NCI-H524 (cell line): ENCODE measurements around the gene CLIC6.
"Not testable (repeated sequence)": the region's sequence is repeated elsewhere in the genome, so short reads cannot be mapped to it uniquely, and the experiment has no call there.

ENCODE experiments used
- DNase-seq, 2 experiments: peaks; one replicate each; lab custom pipeline; 2025; lab: John Stamatoyannopoulos, UW

Gene CLIC6

GRCh38 chr21:34692458-34693020, 23.7 kb downstream of the CLIC6 start:
- no peak for DNase-seq

DNA sequence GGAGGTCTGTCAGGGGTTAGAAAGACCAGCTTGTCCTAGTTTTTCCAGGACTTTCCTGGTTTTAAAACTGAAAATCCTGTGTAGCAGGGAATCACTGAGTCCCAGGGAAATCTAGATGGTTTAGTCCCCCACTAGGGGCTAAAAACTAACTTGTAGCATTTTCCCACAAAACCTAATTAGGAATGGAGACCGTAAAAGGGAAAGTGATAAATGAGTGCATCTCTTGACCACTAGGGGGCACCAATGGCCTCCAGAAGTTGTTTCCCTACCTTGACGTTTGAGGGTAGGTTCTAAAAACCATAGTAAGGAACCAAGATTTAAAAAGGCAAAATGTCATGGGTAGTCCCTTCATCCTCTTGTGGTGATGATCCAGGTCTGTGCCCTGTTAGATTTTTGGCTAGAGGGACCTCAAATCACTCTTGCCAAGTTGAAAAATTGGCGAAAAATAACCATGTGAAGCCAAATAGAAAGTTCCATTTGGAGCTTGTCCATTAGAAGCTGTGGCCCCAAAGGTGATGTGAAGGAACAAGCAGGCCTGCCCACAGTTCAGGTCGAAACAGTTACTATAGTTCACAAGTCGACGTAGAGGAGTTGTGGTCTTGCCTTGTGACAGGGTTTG, 24.5 kb downstream of the CLIC6 start:
- DNase-seq: peak; percentile 38 to 69

DNA sequence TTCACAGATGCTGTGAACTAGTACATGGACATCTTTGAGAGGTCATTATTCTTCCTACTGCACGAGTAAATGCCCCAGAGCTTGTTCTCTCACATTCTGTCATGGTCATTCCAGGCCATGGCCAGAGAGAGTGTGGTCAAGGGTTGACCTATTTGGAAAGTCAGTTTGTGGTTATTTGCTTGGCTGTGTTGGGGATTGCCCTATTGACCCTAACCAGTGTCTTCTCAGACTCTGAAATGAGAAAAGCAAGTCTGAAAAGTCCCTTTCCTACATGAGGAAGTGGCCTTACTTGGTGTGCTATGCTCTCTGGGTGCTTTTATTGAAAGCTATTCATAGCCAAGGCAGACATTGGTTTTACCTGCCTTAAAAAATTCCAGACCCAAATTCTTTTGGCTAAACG, 26.6 kb downstream of the CLIC6 start:
- DNase-seq: no peak

- no peak for DNase-seq
Observed at GRCh38 chr21:34696121-34696520, 27.3 kb downstream of the CLIC6 start.

DNA sequence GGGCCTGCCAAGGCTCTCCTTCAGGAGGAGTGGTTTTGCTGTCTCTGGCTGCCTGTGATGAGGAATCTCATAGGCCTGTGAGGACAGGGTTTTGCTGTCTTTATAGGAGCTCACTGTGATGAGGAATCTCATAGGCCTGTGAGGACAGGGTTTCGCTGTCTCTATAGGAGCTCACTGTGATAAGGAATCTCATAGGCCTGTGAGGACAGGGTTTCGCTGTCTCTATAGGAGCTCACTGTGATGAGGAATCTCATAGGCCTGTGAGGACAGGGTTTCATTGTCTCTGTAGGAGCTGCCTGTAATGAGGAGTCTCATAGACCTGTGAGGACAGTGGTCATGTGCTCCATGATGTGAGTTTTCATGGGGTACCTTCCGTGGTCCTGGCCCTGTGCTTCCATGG, 29.0 kb downstream of the CLIC6 start:
- DNase-seq: no peak

GRCh38 chr21:34698270-34699015, 29.6 kb downstream of the CLIC6 start:
- DNase-seq: no peak

GRCh38 chr21:34700605-34701004, 31.8 kb downstream of the CLIC6 start:
- no peak for DNase-seq

GRCh38 chr21:34701726-34702125, 32.9 kb downstream of the CLIC6 start:
- no peak for DNase-seq

DNA sequence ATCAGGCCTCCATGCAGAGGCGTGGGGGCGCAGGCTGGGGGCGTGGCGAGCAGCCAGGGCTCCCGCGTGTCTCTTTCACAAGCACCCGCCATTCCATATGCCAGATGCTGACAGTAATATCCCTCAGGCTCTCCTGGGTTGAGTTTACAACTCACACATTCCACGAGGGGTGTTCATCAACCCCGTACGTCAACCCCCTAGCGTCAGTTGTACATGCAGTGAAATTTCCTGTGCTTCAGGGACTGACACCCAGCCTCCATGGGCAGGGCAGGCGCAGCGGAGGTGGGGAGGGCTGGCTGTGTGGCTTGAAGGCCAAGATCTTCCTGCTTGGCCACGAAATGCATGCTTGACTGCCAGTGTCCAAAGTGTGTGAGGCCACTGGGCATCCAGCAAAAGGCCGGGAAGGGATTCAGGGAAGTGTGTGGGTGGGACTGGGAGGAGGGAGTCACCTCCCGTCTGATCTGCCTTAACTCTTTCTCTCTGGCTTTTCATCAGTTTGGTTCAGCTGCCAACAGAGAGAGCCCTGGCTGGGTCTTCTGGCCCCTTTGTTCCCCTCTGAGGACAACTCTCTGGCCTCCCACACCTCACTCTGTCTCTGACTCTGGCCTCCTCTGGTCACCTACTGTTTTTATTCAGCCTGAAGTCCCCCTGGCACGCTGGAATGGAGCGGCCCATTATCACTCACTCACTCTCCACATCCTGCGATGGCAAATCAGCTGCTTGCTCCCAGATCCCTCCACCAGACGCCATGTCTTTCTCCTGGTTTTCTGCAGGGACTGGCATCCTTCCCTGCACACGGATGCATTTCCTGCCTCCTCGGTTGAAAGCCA, 33.8 kb downstream of the CLIC6 start:
- no peak for DNase-seq

GRCh38 chr21:34703571-34703970, 34.8 kb downstream of the CLIC6 start:
- no peak for DNase-seq

DNA sequence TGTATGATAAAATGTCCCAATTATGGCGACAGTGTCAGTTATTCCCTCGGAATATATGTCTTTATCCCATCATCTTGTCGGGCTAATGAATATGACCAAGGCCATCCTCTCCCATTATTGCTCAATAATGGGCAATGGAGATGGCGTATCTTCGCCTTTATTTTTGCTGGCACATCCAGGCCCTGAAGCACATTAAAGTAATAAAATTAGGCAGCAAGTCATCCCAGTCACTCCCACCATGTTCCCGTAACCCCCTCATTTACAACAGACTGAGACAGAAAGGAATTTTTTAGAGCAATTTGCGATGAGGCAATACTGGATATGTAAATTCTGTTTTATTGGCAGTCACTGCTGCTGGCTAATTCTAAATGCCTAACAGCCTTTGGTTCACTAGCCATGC, 35.3 kb downstream of the CLIC6 start:
- DNase-seq: no peak

DNA sequence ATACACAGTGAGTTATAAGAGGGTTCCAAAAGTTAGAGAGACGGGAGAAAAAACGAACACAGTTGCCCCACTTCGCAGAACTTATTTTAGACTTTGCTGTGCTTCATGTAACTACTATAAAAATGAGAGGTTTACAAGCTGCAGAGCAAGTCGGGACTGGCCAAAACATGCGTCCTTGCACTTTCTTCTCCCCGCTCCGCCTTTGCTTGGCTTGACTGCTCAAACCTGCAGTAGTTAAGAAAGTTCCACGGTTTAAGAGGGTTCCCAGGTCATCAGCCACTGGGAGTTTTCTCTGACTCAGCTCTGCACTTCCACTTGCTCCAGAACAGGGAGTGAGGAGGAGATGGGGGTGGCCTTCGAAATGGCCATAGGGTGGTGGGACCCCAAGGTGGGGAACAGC, 36.2 kb downstream of the CLIC6 start:
- no peak for DNase-seq

GRCh38 chr21:34706337-34706736, 37.5 kb downstream of the CLIC6 start:
- DNase-seq: no peak

DNA sequence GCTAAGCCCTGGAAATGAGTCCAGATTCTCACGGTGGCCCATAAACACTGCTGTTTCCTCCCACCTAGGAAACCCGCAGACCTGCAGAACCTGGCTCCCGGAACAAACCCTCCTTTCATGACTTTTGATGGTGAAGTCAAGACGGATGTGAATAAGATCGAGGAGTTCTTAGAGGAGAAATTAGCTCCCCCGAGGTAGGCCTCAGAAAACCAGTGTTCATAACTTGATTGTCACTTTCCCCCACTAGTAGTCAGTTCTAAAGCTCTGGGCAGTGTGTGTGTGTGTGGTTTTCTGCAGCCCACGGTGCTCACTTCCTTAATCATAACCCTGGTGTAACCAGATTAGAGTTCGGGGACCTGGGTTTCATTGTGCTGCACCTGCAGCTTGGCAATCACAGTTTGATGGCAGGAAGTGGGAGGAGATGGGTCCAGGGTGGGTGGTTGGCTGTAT, 39.1 kb downstream of the CLIC6 start:
- no peak for DNase-seq

DNA sequence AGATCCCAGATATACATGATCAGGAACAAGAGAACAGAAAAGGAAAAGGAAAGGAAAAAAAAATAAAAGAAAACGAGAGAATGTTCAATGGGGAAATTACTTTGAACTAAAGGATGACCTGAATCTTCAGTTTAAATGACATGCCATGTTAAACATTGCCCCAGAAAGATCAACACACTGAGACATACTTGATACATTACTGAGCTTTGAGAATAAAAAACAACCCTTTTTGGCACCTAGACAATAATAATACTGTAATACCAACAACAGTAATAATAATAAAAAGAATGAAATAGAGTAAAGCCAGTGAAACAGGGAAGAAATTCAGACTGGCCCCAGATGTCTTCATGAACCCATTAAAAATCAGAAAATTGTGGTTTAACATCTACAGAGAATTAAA, 44.8 kb downstream of the CLIC6 start:
- DNase-seq: no peak

GRCh38 chr21:34715518-34715917, 46.7 kb downstream of the CLIC6 start:
- DNase-seq: peak; percentile 22 to 69

- DNase-seq: no peak
Observed at GRCh38 chr21:34715985-34716596, 47.3 kb downstream of the CLIC6 start.

- not testable (repeated sequence) for DNase-seq
Observed at GRCh38 chr21:34718529-34718928, 49.7 kb downstream of the CLIC6 start.

DNA sequence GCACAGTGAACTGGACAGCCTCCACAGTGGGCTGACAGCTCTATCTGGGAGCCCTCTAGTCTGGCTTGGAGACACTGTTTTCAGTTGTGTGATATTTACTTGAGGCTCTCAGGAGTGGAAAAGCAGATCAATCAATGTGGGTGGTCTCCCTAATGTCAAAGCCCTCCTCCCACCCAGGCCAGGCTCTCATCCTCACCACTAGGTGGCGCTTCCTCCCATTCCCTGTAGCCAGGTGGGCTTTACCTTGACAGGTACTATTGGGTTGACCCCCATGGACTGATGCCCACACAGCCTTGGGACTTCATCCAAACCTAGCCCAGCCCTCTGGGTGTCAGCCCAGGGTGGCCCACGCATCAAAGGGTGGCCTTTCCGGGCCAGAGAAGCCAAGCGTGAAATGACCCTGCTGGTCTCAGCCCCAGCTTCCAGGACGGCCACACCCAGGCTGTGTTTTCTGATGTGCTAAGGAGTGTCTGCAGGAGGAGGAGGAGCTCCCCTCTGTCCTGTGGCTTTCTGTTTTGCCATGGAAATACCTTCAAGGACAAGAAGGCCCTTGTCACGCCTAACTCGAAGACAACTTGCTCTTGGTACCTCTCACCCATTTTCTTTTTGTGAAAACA, 54.0 kb downstream of the CLIC6 start:
- DNase-seq: no peak

DNA sequence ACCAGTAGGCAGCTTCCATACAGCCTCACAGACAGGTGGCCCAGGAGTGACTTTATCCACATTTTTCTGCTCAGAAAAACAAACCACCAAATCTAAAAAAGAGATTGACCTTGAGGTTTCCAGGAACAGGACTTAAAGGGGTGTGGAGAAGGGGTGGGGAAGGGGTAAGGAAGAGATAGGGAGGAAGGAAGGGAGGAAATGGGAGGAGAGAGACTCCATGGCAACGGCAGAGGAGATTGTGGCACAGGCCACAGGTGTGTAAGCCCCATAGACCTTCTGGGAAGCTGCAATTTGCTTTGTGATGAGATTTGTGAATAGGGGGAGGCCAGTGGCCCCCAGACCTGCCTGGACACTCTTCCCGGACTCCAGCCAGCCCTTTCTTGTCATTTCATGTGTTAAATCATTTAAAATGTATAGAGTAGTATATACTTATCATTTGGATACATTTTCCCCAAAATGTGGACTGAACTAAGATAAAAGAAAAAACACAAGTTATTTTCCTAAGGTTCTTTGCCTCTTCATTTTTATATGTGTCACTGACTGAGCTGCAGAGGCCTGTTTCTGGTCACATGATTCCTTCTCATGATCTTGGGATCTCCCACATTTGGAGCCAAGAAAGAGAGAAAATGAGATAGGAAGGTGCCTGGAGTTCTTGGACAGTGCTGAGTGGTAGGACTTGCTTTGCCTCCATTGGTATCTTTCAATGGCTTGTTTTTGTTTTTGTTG, 55.5 kb downstream of the CLIC6 start:
- no peak for DNase-seq

DNA sequence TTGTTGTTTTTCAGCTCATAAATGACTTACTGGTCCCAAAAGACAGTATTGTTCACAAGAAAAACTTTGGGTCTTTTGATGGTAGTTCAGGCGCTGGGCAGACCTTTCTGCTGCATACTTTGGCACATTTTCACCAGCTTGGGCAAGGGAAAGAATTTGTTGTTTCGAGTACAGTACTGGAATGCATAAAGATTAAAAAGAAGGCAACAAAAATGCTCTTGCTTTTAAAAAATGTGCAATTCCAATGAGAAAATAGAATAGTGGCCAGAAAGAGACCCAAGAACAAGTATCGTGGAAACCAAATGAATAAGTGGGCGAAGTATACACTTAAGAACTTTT, 56.0 kb downstream of the CLIC6 start:
- DNase-seq: no peak
